HG03139 (cell line): ENCODE data around the gene NOVA2.

Experiments used
- ATAC-seq: cut with Tn5 transposase; IDR thresholded peaks from one replicate; pipeline ENCODE4 v1.9.1; 2021; ENCODE audit not compliant: unreplicated experiment

NOVA2 gene

GRCh38 chr19:46000491-46001246 lies 27.0 kb upstream of the NOVA2 start:
- no peak for ATAC-seq

DNA sequence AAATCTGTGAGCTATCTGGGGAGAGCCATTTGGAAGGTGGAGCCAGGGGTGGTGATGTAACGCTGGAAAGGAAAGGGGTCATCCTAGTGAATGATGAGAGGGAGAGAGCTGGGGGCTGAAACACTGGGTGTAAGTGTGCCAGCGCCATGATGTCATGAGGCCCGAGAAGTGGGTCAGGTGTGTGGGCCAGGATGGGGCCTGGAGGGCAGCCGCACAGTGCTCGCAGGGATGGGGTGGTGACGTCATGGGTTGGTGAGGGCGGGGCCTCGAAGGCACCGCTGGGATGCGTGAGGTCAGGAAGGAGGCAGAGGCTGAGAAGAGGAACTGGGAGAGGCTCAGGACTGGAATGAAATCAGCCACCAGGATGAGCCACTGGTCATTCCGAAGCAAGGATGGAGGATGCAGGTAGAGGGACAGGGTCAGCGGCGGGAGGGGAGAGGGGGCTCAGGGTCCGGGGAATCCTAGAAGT lies 26.0 kb upstream of the NOVA2 start:
- no peak for ATAC-seq

GRCh38 chr19:45998834-45999233 lies 25.2 kb upstream of the NOVA2 start:
- ATAC-seq: no peak

DNA sequence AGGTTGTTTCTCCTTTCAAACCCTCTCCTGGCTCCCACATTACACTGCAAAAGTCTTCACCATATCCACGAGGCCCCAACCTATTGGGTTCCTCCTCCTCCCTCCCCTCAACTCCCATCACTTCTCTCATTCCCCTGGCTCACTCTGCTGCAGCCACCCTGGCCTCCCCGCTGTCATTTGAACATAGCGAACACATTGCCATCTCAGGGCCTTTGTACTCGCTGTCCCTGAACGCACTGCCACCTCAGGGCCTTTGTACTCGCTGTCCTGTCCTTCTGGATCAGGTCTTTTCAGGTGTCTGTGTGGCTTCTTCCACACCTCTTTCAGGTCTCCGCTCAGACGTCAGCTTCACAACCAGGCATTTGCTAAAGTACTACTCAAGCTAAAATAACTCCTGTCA lies 23.3 kb upstream of the NOVA2 start:
- ATAC-seq: no peak

DNA sequence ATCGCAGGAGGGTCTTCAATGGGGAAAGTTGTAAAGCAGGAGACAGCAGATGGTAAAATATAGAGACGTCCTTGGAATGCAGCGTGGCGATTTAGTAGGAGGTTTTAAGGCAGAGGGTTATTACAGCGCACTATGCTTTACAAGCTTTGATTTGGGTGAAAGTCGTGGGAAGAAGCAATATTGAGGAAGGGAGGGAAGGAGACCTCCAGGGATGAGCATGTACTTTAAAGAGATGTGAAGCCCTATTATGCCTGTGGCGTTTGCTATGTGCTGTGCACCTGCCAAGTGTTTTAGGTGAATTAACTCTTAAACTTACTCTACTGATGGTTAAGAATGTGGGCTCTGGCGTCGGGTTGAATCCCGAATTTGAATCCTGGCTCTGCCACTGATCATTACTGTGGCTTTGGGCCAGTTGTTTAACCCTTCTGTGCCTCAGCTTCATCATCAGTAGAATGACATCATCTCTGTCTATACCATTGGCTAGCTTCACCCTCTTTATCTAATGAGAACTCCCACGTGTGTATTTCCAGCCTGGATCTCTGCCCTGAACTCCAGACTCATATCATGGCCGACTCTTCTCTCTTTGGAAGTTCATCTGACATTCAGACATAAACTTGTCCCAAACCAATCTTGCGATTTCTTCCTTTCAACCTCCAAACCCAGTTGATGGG lies 22.2 kb upstream of the NOVA2 start:
- ATAC-seq: no peak

DNA sequence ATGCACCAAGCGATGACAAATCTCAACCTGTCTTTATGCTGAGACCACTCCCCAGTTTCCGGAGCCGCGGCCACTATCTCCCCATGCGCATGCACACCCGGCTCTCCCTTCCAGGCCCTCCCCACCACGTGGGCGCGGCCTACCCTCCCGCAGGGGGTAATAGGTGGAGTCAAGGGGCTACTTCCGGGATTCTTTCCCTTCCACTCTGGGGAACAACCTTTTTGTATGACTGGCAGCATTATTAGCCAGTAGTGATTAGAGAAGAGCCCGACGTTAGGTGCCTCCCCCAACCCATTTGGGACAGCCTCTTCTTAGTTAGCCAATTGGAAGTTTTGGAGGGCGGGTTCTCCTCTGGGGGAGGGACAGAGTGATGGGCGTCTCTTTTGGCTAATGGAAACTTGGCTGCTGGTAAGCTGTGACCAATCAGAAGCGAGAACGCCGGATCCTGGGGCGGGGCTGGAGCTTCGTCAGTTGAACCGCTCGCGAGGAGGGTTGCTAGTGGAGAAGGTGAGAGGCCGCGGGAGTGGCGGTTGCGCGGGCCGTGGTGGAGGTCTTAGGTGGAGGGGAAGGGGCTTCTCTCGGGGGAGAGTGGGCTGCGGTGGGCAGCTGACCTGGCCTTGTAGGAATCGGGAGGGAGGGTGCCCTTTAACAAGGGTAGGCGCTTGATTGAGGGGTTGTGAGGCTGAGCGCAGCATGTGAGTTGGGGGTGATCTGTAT lies 21.5 kb upstream of the NOVA2 start, which contains the start of gene CCDC61:
Gene CCDC61 (plus strand): TSS at position 470 of the 717 bp plus-strand sequence. CDS start 7,552 bp downstream, outside the sequence.
- peak; percentile 94 for ATAC-seq

- ATAC-seq: no peak
These were observed 20.9 kb upstream of the NOVA2 start for GRCh38 chr19:45994456-45994997.

DNA sequence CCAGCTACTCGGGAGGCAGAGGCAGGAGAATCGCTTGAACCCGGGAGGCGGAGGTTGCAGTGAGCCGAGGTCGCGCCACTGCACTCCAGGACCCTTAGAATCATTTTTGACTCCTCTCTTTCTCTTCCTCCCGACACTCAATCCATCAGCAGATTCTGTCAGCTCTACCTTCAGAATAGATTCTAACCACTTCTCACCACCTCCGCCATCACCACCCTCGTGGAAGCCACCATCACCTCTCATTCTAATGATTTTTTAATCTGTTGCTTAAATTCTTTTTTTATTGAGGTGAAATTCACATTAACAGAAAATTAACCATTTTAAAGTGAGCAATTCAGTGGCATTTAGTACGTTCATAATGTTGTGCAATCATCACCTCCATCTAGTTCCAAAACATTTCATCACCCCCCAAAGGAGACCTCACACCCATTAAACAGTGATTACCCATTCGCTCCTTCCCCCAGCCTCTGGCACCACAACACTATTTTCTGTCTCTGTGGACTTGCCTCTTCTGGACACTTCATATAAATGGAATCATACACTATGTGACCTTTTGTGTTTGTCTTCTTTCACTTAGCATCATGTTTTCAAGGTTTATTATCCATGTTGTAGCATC lies 16.6 kb upstream of the NOVA2 start:
- ATAC-seq: no peak

GRCh38 chr19:45985321-45985720 lies 11.7 kb upstream of the NOVA2 start:
- ATAC-seq: no peak

- ATAC-seq: no peak
These were observed 7.7 kb upstream of the NOVA2 start for GRCh38 chr19:45981350-45981749.

- ATAC-seq: no peak
These were observed 4.5 kb upstream of the NOVA2 start for GRCh38 chr19:45978156-45978555.

GRCh38 chr19:45976178-45976577 lies 2.5 kb upstream of the NOVA2 start:
- no peak for ATAC-seq

DNA sequence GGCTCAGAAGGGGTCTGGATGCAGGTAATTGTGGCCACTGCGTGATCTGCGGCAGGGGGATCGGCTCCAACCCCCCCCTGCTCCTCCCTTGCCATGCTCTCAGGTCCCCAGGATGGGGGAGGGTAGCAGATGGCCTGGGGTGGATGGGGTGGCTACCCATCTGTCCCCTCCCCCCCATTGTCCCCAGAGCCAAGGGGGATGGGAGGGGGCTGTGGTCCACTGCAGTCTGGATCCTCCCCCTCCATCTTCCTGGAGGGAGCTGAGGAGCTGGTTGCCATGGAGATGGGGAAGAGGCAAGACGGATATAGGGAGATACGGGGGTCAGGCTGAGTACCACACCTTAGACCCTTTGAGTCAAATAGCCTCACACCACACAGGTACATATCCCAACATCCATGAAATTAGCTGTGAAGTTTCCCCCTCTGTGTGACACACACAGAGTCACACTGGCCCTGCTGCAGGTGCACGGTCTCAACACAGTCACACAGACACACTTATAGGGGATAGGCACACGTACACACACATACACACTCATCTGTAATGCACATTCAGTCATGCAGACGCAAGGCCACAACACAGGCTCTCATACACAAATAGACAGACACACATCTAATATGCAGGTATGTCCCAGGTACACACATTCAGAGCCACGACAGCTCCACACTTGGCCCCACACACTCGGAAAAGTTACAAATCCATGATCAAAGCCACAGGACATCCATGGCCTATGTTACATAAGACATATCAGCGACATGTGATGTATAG lies 1.8 kb upstream of the NOVA2 start:
- no peak for ATAC-seq

DNA sequence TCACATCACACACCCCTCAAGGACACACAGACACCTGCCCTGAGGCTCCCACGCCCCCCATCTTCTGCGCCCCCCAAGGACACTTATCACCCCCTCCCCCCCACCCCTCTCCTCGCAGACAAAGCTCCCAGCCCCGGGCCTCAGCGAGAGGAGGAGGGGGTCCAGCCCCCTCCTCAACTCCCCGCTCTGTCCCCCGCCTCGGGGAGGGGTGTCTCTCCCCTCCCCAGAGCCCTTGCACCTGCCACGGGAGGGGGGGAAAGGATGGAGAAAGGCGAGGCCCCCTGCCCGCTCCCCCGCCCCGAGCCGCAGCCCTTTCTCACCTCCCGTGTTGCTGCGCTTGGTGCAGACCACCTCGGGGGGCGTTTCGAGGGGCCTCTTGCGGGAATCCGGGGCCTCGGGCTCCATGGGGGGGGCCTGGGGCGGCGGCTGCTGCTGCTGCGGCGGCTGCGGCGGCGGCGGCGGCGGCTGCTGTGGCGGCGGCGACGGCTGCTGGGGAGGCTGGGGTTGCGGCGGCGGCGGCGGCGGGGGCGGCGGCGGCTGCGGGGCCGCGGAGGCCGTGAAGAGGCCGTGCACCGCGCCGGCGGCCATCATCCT lies 621 bp downstream of the NOVA2 start:
- ATAC-seq: no peak

DNA sequence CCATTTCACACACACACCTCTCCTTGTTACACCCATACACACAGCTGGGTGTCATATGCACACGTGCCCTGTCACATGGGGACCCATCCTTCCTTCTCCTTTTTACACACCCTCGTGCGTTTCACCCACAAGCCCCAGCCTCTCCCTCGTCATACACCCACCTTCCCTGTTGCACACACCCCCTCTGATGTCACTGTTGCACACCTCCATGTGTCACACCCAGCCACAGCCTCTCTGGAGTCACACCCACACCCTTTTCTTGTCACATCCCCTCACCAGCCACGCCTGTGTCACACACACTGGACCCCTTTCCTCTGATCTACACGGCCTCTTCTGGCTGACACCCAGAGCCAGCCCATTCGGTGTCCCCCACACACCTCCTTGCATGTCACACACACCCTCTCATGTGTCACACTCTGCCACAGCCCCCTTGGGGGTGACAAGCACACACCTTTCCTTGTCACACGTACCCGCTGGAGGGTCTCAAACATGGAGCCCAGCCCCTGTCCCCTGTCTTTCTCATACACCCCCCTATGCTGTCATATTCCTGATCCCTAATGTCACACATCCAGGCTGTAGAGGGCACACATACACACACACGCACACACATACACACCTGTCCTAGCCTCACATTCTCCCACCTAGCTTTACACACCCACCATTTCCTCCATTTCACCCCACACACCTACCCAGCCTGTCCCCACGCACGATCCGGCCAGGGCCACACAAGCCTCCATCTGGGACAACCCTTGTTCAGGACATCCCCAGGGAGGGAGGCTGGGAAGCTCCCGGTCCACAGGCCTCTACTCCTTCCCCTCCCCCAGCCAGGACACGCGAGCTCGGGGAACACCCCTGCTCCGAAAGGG lies 1.4 kb downstream of the NOVA2 start:
- ATAC-seq: no peak

DNA sequence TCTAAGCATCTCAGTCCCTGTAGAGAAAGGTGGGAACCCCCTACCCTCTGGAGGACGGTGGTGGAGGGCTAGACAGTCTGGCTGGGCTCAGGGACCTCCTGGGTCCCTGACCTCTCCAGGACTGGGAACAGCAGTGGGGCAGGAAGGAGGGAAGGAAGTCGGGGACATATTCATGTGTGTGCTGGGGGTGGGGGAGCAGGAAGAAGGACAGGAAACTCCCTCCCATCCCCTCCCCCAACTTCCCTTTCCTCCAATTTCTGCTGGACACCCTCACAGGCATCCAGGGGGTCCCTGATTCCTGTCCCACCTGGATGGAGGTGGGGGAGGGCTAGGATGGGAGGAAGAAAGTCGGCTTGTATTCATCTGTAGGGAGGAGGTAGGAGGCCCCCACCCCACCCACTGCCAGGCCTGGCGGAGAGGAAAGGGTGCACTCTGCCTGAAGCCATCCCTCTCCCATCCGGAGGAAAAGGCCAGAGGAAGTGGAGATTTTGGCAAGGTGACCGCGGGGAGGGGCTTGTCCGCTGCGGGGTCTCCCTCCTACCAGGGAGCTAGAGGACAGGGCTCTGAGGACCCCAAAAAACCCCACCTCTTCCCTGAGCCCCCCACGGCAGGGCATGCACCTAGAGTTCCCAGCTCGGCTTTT lies 2.3 kb downstream of the NOVA2 start:
- ATAC-seq: no peak

GRCh38 chr19:45969676-45970075 lies 4.0 kb downstream of the NOVA2 start:
- no peak for ATAC-seq

DNA sequence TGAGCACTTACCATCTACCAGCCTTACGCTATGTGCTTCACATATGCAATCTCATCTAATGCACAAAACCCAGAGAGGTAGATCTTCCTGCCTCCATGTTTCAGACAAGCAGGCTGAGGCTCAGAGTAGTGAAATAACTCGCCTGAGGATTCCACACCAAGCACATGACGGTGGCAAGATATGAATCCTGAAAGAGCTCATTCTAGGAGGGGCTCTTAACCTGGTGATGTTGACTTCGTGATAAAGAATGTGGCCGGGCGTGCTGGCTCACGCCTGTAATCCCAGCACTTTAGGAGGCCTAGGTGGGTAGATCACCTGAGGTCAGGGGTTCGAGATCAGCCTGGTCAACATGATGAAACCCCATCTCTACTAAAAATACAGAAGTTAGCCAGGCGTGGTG lies 5.0 kb downstream of the NOVA2 start:
- ATAC-seq: no peak

DNA sequence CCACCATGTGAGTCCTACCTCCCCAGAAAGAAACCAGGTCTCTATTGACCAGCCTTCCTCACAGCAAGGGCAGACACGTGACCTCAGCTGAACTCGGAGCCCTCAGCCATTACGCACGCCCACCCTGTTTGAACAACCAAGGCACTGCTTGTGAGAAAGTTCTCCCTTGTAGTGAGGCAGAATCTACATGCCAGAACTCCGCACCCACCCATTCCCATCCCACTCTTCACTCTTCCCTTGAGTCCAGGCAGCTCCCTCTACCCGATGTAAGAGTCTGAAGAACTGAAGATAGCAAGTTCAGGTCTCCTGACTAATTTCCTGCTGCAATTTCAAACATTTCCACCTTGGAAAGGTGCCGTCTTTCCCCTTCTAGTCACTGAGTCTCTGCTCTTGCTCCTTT lies 6.4 kb downstream of the NOVA2 start:
- no peak for ATAC-seq
